Urinary bladder (tissue), 4 donors: ENCODE results near the gene SPATA13. TPM values are rescaled to one million over a fixed set of nuclear protein-coding genes. Genes with fewer than 3 reads are reported as not detected.

Experiments
- DNase-seq: peaks from one replicate; pipeline ENCODE4 v3.0.0-alpha.2; 2015; ENCODE audit errors: extremely low spot score
- H3K27ac ChIP-seq: one replicate; pipeline ENCODE4 v1.5.1; 2013; ENCODE audit warnings: low read depth, mild to moderate bottlenecking, moderate library complexity
- H3K36me3 ChIP-seq: one replicate; pipeline ENCODE4 v1.6.1; 2013; ENCODE audit warnings: mild to moderate bottlenecking, moderate library complexity; ENCODE audit not compliant: insufficient read depth
- H3K4me1 ChIP-seq: one replicate; pipeline ENCODE4 v1.6.1; 2013; ENCODE audit warnings: mild to moderate bottlenecking, moderate library complexity; ENCODE audit not compliant: insufficient read depth
- H3K4me3 ChIP-seq: one replicate; pipeline ENCODE4 v1.5.1; 2013; ENCODE audit warnings: low read depth, low read length
- WGBS: extraction: QIAGEN DNeasy Blood & Tissue Kit; methylation state at CpG from one replicate; pipeline ENCODE4 v1.1.7; 2013; 5-methylcytosine and 5-hydroxymethylcytosine counted together
- polyA plus RNA-seq: library from polyadenylated mRNA; stranded (reverse); fragments of 200-250 nt; gene quantifications from one replicate; pipeline ENCODE4 v1.2.3, GENCODE V29; 2013
- total RNA-seq: library from RNA; depleted of rRNA; stranded (reverse); fragments of >200 nt; gene quantifications from one replicate; pipeline ENCODE4 v1.2.3, GENCODE V29; 2014
- donor health status: healthy with polysubstance abuse.
- donor health status: healthy.

The SPATA13 gene
- total and polyA plus RNA-seq, 2 donors = 5.8 to 13.6 TPM

GRCh38 chr13:24129914-24130774, 30.4 kb upstream of the SPATA13 start:
- H3K4me3 ChIP-seq = no peak overlapping the region

GRCh38 chr13:24131749-24132148, 28.8 kb upstream of the SPATA13 start:
- WGBS = 47% methylated on average over 1 of the region's 1 CpG
- no peak for DNase-seq
- no peak overlapping the region for H3K4me3 ChIP-seq
- no peaks in the 10 kb centered on the region for H3K36me3 ChIP-seq
- no peaks in the 10 kb centered on the region for H3K4me1 ChIP-seq
- no peak overlapping the region for H3K27ac ChIP-seq

More at GRCh38 chr13:24129914-24130774, 30.4 kb upstream of the SPATA13 start:
- no peaks in the 10 kb centered on the region for H3K4me1 ChIP-seq
- H3K27ac ChIP-seq = no peak overlapping the region
- no peak for DNase-seq
- no peaks in the 10 kb centered on the region for H3K36me3 ChIP-seq
- WGBS = 41% methylated on average over 12 of the region's 12 CpGs

GRCh38 chr13:24133021-24133795, 27.3 kb upstream of the SPATA13 start:
- H3K27ac ChIP-seq = no peak overlapping the region
- no peaks in the 10 kb centered on the region for H3K36me3 ChIP-seq
- DNase-seq = no peak
- no peaks in the 10 kb centered on the region for H3K4me1 ChIP-seq
- 81% methylated on average over 7 of the region's 7 CpGs for WGBS
- no peak overlapping the region for H3K4me3 ChIP-seq

GRCh38 chr13:24134231-24134630, 26.3 kb upstream of the SPATA13 start:
- H3K36me3 ChIP-seq = no peaks in the 10 kb centered on the region
- no peak for DNase-seq
- no peaks in the 10 kb centered on the region for H3K4me1 ChIP-seq
- 37% methylated on average over 7 of the region's 7 CpGs for WGBS
- no peak overlapping the region for H3K27ac ChIP-seq
- H3K4me3 ChIP-seq = no peak overlapping the region

- H3K27ac ChIP-seq = no peak overlapping the region
- no peaks in the 10 kb centered on the region for H3K36me3 ChIP-seq
- H3K4me3 ChIP-seq = no peak overlapping the region
- no peaks in the 10 kb centered on the region for H3K4me1 ChIP-seq
- 82% methylated on average over 6 of the region's 6 CpGs for WGBS
- DNase-seq = no peak
Measured at GRCh38 chr13:24134757-24135156, 25.8 kb upstream of the SPATA13 start.

- Histone ChIP-seq H3K4me3 (no peak overlapping the region), H3K36me3 (no peaks in the 10 kb centered on the region), H3K4me1 (no peaks in the 10 kb centered on the region), H3K27ac (no peak overlapping the region)
- WGBS = 75% methylated on average over 4 of the region's 5 CpGs
- no peak for DNase-seq
Measured at GRCh38 chr13:24135674-24136300, 24.7 kb upstream of the SPATA13 start.

- H3K4me1 ChIP-seq = no peaks in the 10 kb centered on the region
- no peak overlapping the region for H3K27ac ChIP-seq
- H3K4me3 ChIP-seq = no peak overlapping the region
- no peaks in the 10 kb centered on the region for H3K36me3 ChIP-seq
- DNase-seq = no peak
- 91% methylated on average over 5 of the region's 5 CpGs for WGBS
Measured at GRCh38 chr13:24138911-24139310, 21.6 kb upstream of the SPATA13 start.

GRCh38 chr13:24141333-24141910, 19.1 kb upstream of the SPATA13 start:
- Histone ChIP-seq H3K27ac (no peak overlapping the region), H3K4me3 (no peak overlapping the region), H3K4me1 (no peaks in the 10 kb centered on the region), H3K36me3 (no peaks in the 10 kb centered on the region)
- DNase-seq = no peak
- 81% methylated on average over 7 of the region's 7 CpGs for WGBS

GRCh38 chr13:24142453-24142852, 18.1 kb upstream of the SPATA13 start:
- Histone ChIP-seq H3K4me1 (no peaks in the 10 kb centered on the region), H3K27ac (no peak overlapping the region), H3K36me3 (no peaks in the 10 kb centered on the region), H3K4me3 (no peak overlapping the region)
- 90% methylated on average over 1 of the region's 1 CpG for WGBS
- no peak for DNase-seq

GRCh38 chr13:24142886-24143285, 17.6 kb upstream of the SPATA13 start:
- H3K27ac ChIP-seq = no peak overlapping the region
- WGBS = 84% methylated on average over 4 of the region's 4 CpGs
- H3K4me3 ChIP-seq = no peak overlapping the region
- DNase-seq = no peak
- H3K4me1 ChIP-seq = no peaks in the 10 kb centered on the region
- H3K36me3 ChIP-seq = no peaks in the 10 kb centered on the region

- no peak overlapping the region for H3K4me3 ChIP-seq
- no peaks in the 10 kb centered on the region for H3K36me3 ChIP-seq
- H3K27ac ChIP-seq = no peak overlapping the region
- H3K4me1 ChIP-seq = peaks cover 1% of the 10 kb centered on the region
- WGBS = 62% methylated on average over 2 of the region's 2 CpGs
- DNase-seq = no peak
Measured at GRCh38 chr13:24145240-24145639, 15.3 kb upstream of the SPATA13 start.

GRCh38 chr13:24145674-24146073, 14.8 kb upstream of the SPATA13 start:
- H3K4me1 ChIP-seq = peaks cover 1% of the 10 kb centered on the region
- H3K36me3 ChIP-seq = no peaks in the 10 kb centered on the region
- H3K27ac ChIP-seq = no peak overlapping the region
- no peak overlapping the region for H3K4me3 ChIP-seq
- 70% methylated on average over 7 of the region's 7 CpGs for WGBS
- DNase-seq = no peak

GRCh38 chr13:24146961-24147569, 13.5 kb upstream of the SPATA13 start:
- 93% methylated on average over 7 of the region's 7 CpGs for WGBS
- DNase-seq = no peak
- no peak overlapping the region for H3K4me3 ChIP-seq
- no peaks in the 10 kb centered on the region for H3K36me3 ChIP-seq
- peaks cover 1% of the 10 kb centered on the region for H3K4me1 ChIP-seq
- H3K27ac ChIP-seq = no peak overlapping the region
